Prostate gland (tissue), 2 donors: ENCODE measurements around the gene ARHGAP24.

Source experiments
- POLR2AphosphoS5 ChIP-seq: sonication (generic); formaldehyde crosslinking; IDR thresholded peaks from one replicate; pipeline ENCODE4 v1.6.1; 2017; ENCODE audit warnings: antibody characterized with exemption
- TF ChIP-seq, protein P1 (sequence below), 4 experiments: fragments of 200-600 bp in 2 of 4; fragments of 450-650 bp in 2 of 4; sonication (generic) in 2 of 4; IDR thresholded peaks; 1 replicate in 3 of 4; 2 replicates in 1 of 4; pipeline ENCODE4 v1.5.1; 2016 to 2019; ENCODE audit warnings: antibody characterized with exemption in 4 of 4, mild to moderate bottlenecking in 2 of 4, moderate library complexity in 2 of 4

DNA sequence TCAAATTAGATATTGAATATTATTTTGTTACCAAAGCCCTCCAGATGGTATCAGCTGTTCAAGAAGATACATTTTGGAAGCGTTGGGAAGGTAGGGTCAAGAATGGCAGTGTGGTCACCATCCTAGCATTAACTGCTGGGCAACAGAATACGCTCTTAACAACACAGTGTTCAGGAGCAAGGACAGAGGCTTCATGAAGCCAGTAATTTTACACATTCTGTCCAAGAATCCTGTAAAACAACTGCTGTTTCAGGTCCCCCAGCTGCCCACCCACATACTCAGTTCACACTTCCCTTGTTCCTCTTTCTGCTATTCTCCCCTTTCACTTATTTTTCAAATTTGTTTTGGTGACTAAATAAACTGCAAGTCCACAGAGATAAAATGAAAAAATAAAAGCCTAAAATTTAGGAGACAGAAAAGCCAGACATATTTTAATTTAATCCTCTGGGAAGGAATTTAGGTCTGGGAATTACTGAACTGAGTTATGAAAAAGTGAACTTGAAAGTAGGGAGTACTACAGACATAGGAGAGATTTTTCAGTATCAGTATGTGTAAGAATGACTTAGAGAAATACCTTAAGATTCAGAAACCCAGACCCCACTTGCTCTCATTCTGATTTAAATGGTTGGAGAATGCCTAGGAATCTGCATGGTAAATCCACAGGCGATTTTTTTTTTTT is 478.2 kb downstream of the ARHGAP24 start:
- TF ChIP-seq, protein P1, sequence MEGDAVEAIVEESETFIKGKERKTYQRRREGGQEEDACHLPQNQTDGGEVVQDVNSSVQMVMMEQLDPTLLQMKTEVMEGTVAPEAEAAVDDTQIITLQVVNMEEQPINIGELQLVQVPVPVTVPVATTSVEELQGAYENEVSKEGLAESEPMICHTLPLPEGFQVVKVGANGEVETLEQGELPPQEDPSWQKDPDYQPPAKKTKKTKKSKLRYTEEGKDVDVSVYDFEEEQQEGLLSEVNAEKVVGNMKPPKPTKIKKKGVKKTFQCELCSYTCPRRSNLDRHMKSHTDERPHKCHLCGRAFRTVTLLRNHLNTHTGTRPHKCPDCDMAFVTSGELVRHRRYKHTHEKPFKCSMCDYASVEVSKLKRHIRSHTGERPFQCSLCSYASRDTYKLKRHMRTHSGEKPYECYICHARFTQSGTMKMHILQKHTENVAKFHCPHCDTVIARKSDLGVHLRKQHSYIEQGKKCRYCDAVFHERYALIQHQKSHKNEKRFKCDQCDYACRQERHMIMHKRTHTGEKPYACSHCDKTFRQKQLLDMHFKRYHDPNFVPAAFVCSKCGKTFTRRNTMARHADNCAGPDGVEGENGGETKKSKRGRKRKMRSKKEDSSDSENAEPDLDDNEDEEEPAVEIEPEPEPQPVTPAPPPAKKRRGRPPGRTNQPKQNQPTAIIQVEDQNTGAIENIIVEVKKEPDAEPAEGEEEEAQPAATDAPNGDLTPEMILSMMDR (IDR thresholded peaks at IDR 0.05): no peak
- no peak for TF ChIP-seq POLR2AphosphoS5
